GM19193 (cell line): ENCODE data around the gene MT3.

ENCODE experiments used
- POLR2A ChIP-seq: IDR thresholded peaks from 4 replicates; pipeline ENCODE4 v1.6.1; 2011; ENCODE audit not compliant: insufficient read depth, insufficient read length; ENCODE audit errors: extremely low read depth

Gene MT3

DNA sequence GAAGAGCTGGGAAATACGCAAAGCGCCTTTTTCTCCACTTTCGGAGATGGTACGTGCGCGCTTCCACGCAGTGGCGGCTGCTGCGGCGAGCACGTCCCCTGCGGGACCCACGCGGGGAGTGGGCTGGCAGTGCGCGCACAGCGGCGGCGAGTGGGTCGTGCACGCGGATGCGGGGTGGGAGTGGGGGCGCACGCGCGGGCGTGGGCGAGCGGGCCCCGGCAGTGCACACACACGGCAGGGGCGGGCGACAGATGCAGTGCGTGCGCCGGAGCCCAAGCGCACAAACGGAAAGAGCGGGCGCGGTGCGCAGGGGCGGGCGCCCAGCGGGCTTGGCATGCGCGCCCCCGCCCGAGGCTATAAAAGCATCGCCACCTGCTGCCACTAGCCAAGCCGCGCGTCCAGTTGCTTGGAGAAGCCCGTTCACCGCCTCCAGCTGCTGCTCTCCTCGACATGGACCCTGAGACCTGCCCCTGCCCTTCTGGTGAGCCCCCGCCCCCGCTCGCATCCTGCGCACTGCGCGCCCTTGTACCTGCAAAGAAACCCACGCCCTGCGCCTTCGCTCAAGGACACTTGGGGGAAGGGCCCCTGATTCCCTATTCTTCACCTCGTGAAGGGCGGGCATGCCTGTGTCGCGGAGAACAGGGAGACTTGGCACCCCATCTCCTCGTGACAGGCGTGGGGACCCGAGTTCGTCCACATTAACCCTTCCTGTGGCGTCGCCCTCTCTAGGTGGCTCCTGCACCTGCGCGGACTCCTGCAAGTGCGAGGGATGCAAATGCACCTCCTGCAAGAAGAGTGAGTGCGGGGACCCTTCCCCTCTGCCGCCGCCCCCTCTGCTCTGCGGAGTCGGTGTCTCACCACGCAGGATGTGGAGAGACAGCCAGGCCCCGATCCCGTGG lies at the start of gene MT3:
TSS of gene MT3 (plus strand) at position 388 of the 899 bp plus-strand sequence. CDS start at position 451, 63 bp downstream.
- no peak for TF ChIP-seq POLR2A

DNA sequence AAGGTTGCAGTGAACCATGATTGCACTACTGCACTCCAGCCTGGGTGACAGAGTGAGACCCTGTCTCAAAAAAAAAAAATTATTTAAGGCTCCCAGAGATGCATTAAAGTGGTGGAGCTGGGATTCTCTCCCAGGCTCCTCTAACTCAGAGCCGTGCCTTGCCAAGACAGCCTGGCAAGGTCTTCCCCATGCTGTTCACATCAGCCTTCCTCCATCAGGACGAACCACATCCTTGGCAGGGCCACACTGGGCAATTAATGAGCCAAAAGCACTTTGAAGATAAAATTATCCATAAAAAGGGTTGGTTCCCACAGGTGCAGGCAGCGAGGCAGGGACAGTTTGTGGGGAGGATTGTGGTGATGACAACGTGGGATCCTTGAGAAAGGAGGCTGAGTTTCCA lies 49.7 kb upstream of the MT3 start:
- no peak for TF ChIP-seq POLR2A

DNA sequence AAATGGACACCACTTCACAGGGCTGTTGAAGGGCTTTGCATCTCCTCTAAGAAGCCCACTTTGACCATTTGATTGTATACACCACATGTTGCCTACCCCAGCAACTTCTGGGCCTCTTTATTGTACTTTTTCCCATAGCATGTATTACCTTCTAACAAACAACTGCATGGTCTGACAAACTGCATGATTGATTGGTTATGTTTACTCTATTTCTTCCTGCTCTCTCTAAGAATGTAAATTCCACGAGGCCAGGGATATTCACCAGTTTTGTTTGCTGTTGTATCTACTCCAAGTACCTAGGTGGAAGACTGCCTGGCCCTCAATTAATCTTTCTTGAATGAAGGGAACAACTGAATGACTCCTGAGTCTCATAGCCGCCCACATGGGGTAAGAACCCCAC lies 47.3 kb upstream of the MT3 start:
- no peak for TF ChIP-seq POLR2A

DNA sequence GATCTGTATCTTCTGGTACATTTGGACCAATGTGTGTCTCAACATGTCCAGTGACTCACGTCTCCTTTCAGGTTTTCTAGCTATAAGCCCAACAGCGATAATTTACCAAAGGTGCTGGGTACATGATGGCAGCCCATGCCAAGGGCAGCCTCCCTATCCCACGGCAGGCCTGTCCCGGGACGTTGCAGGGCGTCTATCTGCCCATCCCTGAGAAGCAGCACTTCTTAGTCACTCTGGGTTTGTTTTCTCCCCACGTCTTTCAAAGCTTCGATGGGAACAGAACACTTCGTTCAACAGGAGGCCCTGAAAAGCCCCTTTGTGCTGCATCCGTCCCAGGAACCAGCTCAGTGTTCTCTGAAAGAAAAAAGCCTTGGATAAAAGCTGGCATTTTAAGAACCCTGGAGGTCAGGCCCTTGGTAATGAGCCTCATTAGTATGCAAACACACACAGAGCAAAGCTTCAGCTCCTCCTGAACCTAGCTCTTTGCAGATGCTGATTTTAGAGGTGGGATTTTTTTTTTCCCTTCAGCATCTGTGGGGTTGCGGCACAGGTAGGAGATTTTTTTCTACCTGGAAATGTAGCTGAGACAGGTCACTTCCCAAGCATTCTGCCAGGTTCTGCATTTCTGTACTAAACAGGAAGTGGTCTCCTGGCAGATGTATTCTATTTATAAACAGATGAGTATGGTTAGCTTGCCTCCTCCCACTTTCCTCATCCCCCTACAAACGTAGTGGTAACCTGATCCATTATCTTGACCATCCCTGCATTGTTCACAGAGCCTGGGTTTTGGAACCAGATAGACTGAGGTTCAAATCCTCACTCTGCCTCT lies 42.0 kb upstream of the MT3 start:
- no peak for TF ChIP-seq POLR2A

DNA sequence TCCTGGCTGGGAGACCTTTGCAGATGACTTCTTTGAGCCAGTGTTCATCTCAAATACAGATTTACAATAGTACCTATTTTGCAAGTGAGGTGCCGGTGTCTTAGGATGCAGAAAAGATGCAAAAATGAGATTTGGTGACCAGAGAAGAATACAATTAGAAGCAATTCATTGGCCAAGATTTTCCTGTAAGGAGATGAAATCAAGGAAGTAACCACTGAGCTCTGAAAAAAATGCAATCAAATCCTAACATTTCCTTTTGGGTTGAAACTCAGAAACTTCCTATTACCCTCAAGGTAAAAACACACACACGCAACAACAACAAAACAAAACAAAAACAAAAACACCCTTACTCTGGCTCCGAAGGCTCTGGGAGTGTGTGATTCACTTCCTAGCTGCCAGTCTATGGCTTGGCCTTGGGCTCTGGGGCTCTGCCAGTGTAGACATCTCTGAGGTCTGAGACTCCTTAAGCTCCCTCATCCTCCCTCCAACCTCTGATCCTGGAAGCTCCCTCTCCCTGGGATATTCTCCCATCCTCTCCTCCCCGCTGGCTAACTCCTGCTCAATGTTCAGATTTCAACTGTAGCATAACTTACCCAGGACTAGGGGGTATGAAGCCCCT lies 41.3 kb upstream of the MT3 start:
- TF ChIP-seq POLR2A, result no peak

DNA sequence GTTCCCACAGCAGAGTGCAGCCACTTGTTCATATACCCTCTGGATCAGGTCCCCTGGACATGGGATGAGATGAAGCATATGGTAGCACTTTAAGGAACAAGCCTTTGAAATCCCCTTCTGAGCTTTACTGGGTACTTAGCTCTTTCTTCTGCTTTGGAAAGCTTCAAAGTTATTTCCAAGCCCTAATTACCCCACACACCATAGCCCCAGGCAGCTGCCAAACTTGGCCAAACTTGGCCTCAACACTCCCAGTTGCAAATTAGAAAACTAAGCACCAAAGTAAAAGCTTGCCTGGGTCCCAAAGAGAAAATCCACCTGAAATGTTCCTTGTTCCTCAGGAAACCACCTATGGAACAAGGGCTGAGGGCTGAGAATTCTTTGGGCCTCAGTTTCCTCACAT lies 40.2 kb upstream of the MT3 start:
- no peak for TF ChIP-seq POLR2A

DNA sequence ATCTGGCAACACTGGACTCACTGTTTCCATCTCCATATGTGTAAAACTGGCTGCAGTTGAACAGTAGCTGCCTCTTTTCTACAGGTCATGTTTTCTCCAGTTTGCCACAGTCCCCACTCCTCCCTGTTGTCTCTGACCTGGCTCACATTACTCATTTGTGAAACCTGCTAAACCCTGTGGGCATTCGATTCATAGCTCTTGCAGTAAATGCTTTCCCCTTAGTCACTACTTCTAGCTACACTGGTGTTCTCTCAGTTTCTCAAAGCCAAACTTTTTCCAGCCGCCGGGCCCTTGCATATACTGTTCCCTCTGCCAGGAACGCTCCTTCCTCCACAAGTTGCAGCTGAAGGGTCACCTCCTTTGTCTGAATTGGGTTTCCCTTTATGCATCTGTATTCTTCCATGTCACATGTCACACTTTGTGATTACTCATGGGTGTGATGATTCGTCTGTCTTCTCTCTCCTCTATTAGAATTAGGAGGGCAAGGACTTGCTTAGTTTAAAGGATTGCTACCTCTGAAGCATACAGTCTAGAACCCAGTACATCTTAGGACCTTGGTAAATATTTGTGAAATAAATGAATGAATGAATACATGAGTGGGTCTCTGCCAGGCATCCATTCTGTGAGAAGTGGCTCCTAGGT lies 39.5 kb upstream of the MT3 start:
- TF ChIP-seq POLR2A, result no peak

DNA sequence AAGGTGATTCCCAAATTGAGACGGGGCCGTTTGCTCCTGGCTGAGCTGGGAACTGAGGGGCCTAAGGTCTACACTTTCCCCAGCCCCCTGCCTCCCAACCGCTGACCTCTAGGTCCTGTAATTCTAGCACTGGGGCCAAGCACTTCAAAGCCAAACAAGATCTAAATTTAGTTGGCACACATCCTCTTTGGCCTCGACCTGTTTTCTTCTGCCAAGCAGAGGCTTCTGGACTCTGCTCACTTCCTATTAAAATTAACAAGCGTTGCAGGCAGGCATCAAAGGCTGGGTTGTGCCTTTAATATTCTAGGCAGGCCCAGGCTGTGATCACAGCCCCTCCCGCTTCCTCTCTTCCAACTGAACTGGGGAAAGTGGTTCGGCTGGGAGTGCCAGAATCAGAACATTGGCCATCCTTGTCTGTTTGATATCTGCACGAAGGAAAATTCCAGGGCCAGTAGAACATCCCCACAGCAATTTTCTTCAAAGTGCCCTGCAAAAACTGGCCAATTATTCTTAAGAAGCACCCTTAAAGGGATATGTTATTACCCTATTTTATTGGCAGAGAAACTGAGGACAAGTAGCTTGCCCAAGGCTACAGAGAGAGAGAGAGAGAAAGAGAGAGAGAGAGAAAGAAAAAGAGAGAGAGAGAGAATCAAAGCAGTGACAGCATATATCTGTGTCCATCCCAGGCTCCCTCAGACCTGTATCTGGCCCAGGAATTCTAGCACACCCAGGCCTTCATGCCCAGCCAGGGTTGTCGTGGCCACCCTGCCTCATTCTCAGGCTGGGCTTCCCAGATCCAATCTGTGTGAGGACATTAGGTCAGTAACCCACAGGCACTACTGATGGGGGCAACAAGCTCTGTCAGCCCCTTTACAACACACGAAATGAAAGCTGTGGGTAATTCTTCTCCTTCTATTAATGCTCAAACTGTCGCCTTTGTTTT lies 37.3 kb upstream of the MT3 start:
- TF ChIP-seq POLR2A, result no peak

DNA sequence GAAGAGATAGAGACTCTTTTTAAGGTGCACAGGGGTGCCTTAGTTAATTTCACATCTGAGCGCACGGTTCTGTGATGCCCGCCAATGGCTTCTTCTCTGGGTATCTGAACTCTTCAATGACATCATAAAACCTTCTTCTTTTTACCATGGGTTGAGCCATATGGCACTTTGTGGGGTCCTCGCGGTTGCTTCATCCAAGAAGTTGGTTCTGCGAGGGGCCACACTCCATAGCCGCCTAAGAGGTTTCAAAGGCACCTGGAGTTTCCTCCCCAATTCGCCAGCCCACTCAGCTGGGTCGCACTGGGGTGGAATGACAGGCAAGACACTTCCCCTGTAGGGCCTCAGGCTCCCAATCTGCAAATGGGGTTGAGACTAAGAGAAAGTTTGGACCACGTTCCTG lies 34.9 kb upstream of the MT3 start:
- TF ChIP-seq POLR2A, result no peak

DNA sequence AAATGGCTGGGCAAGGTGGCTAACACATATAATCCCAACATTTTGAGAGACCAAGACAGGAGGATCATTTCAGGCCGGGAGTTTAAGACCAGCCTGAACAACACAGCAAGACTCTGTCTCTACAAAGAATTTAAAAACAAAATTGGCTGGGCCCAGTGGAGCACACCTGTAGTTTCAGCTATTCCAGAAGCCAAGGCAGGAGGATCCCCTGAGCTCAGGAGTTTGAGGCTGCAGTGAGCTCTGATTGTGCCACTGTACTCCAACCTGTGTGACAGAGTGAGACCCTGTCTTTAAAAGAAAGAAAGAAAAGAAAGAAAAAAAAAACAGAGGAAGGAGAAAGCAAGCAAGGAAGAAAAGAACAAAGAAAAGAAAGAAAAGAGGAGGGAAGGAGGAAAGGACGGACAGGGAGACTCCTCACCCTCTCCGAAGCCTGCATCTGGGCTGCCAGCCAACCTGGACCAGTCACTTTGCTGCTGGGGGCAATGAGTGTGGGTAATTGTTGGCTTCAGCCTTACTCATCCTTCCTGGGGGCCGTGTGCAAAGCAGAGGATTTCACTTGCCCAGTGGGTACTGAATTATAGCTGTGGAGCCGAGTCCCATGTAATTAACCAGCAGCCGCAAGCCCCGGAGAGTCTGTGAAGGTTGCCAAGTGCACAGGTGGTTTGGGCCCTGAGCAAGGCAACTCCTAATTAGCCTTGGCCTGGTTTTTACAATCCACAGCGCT lies 31.1 kb upstream of the MT3 start:
- no peak for TF ChIP-seq POLR2A

DNA sequence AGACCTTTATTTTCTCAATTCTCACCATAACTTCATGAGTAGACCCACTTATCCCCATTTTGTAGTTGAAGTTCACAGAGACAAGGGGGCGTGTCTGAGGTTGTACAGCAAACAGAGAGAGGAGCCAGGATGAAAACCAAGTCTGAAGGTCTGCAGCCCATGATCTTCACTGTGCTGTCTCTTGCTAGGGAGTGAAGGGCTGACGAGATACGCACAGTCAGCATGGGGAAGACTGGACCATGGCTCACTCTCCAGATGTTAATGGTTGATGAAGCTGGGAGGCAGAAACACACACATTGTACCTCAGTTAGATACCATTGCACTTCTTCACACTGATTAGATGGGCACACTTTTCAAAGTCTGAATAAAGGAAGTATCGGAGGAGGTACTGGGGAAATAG lies 30.2 kb upstream of the MT3 start:
- no peak for TF ChIP-seq POLR2A

DNA sequence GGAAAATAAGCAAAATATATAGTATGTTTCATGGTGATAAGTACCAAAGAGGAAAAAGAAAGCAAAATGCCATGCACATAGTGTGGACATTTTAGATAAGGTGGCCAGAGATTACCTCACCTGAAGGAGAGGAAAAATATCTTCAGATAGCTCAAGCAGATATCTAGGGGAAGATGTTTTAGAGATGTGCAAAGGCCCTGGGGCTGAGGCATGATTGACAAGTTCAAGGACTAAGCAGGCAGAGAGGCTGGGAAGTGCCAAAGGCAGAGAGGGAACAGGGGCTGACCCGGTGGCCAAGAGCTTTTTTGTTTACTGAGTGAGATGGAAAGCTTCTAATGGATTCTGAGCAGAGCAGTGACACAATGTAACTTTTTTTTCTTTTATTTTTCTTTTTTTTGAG lies 28.9 kb upstream of the MT3 start:
- no peak for TF ChIP-seq POLR2A

DNA sequence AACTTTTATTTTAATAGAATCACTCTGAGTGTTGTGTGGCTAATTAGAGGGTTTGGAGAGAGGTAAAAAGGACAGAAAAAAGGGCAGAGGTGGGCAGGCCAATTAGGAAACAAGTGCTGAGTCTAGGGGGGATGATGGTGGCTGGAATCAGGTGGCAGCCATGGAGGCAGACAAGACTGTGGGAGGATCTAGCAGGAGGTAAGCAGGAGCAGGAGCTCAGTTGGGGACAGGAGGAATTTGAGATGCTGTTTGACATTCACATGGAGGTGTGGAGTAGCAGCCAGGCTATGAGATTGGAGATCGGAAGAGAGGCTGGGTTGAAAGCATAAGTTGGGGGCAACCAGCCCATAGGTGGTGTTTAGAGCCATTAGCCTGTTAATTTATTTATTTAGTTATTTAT lies 28.2 kb upstream of the MT3 start:
- no peak for TF ChIP-seq POLR2A
